GM19463 (cell line): ENCODE measurements around the gene MGLL.
A peak's percentile ranks its signal among the peaks of the same experiment; 100 is the strongest.
"Not testable (repeated sequence)": the region's sequence is repeated elsewhere in the genome, so short reads cannot be mapped to it uniquely, and the experiment has no call there.

Source experiments
- ATAC-seq: cut with Tn5 transposase; IDR thresholded peaks from one replicate; pipeline ENCODE4 v1.9.1; 2021; ENCODE audit warnings: mild to moderate bottlenecking, moderate library complexity; ENCODE audit not compliant: unreplicated experiment

MGLL gene

DNA sequence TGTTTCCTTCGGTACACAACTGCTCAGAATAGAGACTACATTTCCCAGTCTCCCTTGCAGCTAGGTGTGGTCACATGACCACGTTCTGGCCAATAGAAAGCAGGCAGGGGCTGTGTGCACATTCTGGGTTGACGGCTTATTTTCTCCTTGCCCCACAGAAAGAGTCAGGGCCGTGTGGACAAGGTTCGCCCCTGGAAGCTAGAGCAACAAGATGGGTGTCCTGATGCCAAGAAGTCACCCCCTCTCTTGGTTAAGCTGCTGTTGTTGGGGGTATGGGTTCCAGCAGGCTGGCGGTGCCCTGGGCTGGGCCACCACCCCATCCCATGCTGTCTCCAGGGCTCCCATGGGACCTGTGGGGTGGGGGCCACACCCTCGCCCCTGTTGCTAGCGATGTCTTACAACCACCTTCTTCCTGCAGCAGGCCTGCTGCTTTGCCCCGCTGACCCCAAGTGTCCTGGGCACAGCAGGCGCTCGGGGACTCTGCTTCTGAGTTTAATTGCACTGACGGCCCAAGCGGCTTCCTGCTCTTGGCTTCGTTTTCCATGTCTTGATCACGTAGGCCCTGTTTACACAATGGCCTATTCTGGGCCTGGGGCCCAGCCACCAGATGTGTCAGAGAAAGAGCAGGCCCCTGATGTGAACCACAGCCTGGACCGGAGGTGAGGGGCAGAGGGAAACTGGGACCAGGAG, 124.6 kb downstream of the MGLL start:
- ATAC-seq, result peak; percentile 78

DNA sequence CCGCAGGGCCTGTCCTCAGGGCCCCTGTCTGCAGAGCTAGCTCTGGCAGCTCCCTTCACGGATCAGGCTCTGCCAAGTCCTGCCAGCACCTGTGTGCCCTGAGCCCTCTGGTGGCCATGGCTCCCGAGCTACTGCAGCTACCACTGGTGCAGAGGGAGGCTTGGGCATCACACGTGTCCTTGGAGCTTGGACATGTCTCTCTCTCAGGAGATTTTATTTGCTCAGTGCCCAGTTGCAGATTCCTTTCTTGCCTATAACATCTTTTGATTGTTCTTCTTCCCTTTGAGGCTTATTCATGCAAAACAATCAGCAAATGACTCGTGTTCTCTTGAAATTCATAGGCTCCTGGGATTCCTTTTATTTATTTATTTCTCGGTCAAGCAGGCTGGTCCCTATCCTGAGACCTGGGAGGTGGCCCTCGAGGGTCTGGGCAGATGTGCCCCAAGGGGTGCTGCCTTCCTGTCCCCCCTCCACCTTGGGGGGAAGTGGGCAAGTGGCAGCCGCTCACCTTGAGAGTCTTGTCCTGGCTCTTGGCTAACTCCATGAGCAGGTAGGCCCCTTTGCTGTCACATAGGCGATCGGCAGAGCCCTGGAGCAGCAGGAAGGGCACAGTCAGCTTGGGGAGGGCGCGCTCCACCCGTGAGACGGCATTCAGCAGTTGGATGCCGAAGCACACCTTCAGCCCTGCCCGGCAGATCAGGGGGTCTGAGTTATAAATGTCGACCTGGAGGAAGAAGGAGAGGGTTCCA, 127.7 kb downstream of the MGLL start:
- no peak for ATAC-seq

DNA sequence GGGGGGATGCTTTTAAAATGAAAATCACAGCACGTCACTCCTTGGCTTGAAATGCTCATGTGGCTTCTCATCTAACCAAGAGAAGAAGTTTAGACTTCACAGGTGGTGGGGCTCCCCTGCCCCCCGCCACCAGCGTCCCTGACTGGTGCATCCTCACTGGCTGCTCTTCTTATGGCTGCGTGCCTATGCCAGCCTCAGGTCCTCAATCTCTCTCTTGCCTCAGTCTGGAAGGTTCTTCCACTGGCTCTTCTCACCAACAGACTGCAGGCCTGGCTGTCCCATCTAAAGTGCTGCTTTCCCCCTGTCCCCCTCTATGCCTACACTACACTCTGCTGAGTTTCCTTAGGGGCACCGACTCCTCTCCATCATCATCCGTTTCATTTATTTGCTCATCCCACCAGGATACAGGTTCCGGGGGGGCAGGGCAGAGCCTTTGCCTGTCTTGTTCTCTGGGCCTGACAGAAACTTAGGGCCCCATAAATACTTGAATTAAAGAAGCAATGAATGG, 128.9 kb downstream of the MGLL start:
- no peak for ATAC-seq

DNA sequence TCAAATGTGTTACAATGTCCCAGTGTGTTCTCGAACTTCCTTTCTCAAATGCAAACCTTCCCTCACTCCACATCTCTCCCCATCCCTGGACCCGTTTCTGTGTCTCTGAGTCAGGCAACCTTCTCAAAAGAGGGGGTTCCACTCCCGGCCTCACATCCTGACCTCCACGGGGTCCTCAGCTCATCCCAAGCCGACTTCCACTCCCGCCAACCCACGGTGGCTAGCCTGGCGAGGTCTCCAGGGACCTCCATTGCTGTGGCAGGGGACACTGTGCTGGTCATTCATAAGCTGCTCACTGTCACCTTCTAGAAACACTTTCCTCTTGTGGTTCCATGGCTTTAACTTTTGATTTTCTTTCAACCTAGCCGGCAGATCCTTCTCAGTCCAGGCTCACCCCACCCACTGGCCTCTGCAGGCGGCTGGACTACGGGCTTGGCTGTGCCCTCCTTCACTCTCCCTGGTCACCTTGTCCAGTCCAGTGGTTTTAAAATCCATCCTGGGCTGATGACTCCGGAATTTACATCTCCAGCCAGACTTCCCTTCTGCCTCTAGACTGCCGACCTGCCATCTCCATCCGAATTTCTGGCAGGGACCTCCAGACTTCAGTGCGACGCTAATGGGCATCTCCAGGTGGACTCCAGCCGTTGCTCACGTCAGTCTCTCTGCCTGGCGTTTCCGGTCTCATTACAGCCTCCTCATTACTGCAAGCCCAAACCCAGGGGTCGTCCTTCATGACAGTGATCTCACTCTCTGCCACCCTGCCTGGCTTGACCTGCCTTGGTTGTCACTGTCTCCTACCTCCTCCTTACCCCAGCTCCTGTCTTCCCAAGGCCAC, 129.6 kb downstream of the MGLL start:
- no peak for ATAC-seq

DNA sequence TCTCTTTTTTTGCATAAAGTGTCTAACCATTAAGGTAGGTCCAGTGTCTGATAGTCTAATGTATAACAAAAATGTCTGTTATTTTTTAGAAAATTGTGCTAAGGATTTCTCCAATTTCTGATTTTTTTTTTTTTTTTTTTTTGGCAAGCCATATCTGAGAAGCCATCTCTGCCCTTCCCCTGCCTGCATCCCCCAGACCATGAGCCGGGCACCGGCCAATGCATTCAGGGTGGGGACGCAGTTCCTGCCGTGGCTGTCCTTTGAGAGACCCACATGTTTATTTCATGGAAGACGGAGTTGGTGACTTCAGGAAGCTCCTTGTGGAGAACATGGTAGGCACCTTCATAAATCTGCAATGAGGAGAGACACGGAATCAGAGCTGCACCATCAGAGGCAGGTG, 130.3 kb downstream of the MGLL start:
- no peak for ATAC-seq

DNA sequence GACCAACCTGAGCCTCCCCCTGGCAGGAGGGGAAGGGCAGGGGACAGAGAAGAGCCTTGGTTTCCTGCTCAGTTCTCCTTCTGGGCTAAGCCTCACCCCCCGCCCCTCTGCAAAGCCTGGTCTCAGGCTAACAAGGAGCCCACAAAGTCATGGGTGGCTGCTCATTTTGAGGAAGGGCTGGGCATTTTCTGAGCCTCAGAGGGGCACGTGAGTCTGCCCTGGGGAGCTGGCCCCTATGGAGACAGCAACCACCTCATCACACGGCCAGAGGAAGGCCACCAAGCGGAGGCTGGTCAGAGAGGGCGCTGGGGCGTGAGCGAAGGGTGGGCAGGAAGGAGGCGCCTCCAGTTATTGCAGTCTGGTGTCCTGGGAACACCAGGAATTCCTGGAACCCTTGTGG, 130.8 kb downstream of the MGLL start:
- no peak for ATAC-seq

DNA sequence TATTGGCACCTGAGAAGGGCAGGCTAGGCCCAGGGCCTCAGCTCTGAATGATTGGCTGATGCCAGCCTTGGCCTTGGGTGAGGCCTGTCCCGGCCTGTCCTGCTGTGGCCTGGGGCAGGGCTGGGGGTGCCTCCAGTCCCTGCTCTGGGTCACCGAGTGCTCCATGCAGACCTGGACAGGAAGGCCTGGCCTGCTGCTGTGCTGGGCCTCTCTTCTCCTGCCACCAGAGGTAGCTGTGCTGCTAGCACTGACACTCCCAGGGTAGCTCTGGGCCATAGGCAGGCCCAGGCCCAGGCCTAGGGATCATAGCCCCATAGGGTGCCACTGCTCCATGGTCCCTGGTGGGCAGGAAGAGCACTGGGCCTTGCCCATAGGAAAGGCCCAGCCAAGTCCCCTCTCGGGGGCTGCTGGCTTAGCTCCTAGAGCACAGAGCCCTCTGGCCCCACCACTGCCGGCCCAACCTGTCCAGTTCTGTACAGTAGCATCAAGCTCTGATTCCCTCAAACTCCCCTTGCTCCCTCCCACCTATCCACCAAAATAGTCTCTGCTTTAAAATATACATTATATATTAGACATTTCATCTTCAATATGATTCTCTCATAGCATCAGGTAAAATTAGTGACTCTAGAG, 131.4 kb downstream of the MGLL start:
- ATAC-seq, result no peak

DNA sequence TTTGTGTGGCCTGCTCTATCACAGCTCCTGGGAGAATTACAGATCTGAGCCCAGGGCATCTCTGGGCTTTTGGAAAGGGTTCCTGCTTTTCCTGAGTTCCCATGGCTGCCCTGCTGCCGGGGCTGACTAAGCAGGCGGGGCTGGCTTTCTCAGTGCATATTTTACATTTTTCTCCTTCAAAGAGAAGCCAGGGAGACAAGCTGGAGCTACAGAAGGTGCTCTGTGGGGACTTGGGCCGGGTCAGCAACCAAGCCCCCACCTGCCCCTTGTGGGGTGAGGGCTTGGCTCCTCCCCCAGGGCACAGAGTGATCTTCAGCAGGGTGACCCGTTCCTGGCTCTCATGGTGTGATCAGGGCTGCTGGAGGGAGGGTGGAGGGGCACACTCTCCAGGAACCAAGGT, 132.2 kb downstream of the MGLL start:
- no peak for ATAC-seq

DNA sequence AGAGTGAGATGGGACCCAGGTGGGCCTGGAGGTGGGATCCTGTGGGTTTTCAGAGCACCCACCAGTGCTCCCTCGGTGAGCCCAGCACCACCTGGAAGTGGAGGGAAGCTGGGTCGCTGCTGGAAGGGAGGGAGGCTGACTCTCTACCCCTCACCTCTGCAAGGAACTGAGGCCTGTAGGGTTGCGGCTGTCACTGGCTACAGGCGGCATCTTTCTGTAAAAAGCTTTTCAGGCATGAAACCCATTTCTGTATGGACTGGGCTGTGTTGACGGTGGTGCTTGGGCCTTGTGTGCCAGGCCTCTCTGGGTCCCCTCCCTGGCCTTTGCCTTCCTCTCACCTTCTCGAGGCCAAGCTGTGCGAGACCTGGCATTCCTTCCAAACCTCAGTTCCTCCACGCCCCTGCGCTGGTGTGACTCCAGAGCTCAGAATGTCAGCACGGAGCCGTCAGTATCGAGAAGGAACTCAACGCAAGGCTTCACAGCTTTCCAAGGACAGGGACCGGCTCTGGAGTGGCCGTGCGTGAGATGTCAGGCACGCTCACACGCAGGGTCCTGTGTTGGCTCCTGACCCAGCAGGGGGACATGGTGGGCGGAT, 133.0 kb downstream of the MGLL start:
- ATAC-seq, result no peak

DNA sequence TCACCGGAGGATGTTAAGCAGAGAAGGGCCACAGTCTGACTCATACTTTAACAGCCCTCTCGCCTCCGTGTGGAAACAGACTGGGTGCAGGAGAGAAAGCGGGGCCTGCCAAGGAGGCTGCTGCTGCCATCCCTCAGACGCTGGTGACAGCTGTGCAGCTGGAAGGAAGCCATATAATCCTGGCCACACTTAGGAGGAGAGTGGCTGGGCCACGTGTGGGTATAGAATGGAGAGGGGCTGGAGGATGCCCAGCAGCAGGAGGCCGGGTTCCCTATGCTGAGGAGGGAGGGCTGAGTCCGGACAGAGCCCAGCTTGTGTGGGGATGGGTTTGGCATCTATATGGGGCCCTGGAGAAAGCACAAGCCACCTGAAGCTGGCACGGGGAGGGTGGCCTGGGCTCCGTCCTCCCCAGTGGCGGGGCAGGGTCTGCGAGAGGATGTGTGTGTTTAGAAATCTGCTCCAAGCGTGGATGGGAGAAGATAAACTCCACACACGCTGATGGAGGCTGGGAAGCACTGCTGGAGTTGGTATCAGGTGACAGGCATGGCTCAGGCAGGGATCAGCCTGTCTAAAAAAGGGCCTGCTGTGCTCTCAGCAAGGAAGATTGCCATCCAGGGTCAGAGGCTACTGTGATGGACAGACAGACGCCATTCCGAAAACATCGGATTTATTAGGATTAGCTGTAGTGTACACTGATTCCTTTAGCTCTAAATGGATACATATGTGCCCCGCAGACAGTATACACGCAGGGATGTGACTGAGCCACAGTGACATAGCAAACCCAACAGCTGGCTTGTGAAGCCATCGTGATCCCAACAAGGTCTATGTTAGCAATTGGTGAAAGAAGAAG, 133.7 kb downstream of the MGLL start:
- ATAC-seq, result no peak

DNA sequence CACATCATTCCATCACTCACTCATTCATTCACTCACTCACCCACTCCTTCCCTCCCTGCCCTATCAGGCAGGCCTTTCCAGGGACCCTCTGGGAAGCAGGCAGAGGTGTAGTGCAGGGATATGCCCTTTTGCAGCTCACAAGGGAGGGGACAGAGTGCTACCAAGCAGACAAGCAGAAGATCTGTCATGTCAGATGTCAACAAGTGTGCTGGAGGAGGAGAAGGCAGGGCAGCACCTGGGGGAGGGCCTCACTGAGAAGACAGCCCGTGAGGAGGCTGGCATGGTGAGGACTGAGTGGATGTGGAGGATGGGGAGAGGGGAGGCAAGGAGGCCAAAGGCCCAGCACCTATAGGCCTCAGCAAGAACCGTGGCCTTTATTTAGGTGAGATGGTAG, 134.3 kb downstream of the MGLL start:
- ATAC-seq, result no peak

DNA sequence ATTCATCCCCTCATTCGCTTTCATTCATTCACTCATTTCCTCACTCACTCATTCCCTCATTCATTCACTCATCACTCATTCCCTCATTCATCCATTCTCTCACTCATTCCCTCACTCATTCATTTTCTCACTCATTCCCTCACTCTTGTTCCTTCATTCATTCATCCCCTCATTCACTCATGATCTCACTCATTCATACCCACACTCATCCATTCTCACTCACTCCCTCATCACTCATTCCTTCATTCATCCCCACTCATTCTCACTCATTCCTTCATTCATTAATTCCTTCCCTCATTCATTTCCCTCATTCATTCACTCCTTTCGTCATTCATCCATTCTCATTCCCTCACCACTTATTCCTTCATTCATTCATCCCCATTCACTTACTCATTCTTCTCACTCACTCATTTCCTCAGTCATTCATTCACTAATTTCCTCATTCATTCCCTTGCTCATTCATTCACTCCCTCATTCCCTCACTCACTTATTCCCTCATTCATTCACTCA, 135.0 kb downstream of the MGLL start:
- ATAC-seq, result no peak

DNA sequence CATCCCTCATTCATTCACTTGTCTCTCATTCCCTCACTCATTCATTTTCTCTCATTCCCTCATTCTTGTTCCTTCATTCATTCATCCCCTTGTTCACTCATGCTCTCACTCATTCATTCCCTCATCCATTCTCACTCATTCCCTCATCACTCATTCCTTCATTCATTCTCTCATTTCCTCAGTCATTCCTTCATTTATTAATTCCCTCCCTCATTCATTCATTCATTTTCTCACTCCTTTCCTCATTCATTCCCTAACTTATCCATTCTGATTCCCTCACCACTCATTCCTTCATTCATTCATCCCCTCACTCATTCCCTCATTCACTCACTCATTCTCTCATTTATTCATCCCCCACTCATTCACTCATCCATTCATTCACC, 135.8 kb downstream of the MGLL start:
- ATAC-seq, result no peak

DNA sequence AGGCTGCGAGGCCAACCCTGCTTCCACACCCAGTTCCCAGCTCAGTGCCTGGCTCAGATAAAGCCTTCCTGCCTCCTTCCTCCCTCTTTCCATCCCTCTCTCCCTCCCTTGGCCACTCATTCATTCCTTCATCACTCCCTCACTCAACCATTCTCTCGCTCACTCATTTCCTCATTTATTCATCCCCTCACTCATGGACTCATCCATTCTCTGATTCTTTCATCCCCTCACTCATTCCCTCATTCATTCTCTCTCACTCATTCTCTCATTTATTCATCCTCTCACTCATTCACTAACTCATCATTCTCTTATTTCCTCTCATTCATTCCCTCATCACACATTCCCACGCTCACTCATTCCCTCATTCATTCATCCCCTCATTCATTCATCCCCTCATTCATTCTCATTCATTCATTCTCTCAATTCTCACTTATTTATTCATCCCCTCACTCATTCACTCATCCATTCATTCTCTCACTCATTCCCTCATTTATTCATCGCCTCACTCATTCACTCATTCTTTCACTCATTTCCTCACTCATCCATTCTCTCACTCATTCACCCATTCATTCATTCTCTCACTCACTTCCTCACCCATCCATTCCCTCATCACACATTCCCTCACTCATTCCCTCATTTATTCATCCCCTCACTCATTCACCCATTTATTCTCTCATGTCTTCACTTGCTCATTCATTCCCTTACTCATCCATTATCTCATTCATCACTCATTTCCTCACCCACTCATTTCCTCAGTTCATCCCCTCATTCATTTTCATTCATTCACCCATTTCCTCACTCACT, 136.4 kb downstream of the MGLL start:
- ATAC-seq, result no peak

DNA sequence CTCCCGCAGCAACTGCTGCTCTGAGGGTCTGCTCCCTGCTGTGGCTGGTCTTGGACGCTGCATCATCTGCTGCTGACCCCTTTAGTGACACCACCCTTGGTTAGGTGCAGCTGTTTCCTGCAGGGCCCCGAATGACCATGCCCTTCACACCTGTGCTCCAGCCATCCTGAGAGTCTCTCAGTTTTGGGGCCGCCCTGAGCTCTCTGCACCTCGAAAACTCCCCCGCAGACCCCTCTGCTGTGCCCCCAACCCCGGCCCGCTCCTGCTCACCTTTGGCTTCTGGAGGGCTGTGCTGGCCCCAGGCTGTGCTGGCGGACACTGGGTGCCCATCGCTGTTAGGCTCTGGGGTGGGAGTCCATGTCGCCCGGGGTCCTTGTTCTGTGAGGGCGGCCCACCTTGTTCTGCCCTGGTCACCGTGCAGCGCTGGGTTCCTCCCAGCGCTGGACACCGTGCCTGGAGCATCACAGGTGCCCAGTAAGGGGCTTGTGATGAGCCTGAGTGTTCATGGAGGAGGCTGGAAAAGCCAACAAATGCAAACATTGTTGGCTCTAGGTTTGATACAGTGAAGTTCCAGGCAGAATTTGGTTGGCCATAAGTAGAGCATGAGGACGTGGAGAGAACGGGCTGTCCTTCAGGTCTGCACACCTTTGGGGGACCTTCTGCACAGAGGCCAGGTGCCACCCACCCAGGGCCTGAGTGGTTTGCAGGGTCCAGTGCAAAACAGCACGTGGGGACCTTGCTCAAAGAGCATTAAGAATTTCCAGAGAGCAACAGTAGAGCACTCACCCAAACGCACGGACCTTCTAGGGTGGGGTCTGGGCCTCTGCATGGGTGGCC, 137.2 kb downstream of the MGLL start:
- no peak for ATAC-seq

DNA sequence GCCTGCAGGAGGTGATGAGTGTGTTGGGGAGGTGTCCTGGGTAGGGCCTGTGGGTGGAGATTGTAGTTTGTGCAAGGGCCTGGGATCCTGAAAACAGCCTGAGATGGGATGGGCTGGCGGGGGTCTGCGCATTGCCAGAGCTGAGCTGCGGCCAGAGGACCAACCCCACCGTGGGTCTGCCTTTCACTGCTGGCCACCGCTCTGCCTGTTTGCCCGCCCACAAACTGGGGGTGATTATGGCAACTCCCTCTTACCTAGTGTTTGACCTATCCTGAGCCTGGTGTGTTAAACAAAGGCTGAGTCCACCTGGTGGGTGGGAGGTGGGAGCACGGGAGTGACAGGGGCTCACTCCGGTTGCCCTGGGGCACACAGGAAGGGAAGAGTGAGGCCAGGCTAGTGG, 139.8 kb downstream of the MGLL start:
- no peak for ATAC-seq

DNA sequence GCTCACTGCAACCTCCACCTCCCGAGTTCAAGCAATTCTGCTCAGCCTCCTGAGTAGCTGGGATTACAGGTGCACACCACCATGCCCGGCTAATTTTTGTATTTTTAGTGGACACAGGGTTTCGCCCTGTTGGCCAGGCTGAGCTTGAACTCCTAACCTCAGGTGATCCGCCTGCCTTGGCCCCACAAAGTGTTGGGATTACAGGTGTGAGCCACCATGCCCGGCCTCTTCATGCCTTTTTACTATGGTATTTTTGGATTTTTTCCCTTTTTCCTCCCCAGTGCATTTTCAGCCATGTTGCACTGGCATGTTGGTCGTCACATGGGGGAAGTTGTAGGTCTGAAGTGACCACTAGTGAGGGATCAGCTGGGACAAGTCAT, 140.2 kb downstream of the MGLL start:
- ATAC-seq, result not testable (repeated sequence)

DNA sequence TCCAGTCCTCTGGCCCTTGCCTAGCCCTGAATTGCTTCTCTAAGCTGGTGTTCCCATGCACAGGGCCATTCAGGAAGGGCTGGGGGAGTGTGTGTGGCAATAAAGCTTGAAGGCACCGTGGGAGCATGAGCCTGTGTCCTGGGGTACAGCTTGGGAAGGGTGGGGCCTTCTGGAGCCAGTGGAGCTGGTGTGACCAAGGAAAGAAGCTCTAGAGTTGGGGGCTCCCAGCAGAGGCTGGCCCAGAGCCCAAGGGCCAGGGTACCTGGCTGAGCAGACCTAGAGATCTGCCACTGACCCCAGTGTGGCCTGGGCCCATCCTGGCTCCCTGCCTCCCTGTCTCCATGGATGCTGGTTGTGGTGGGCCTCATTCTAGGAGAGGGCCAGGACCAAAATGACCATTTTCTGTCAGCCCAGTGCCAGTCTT, 141.5 kb downstream of the MGLL start:
- ATAC-seq, result no peak
